HEK293 (cell line): ENCODE results near the gene STK36.

Experiments
- ZNF10 ChIP-seq: fragments of 450-650 bp; formaldehyde crosslinking; IDR thresholded peaks from 2 replicates; pipeline ENCODE4 v1.5.1; 2017; ENCODE audit warnings: missing biosample characterization, missing genetic modification characterization
- ZNF274 ChIP-seq, 2 experiments: fragments of 200-500 bp in 1 of 2; fragments of 450-650 bp in 1 of 2; sonication (Bioruptor generic) in 1 of 2; formaldehyde crosslinking in 1 of 2; IDR thresholded peaks; 2 replicates each; pipeline versions ENCODE4 v1.5.1 to v1.6.1; 2014 to 2016; ENCODE audit warnings: borderline replicate concordance in 1 of 2, inconsistent platforms in 1 of 2, low read length in 1 of 2, missing biosample characterization in 1 of 2, missing genetic modification characterization in 1 of 2

GRCh38 chr2:218713922-218714321, 42.0 kb downstream of the STK36 start:
- no peak for TF ChIP-seq ZNF274 (IDR thresholded peaks at IDR 0.05; ENCODE audit: low read length)
- TF ChIP-seq ZNF274 (tag by site-specific recombination; IDR thresholded peaks at IDR 0.05; ENCODE audit: borderline replicate concordance), result no peak
- TF ChIP-seq ZNF10 (tag by site-specific recombination), result no peak
